HG02884 (cell line): Measurements from ENCODE around the gene PCK1.

Source experiments
- ATAC-seq: cut with Tn5 transposase; IDR thresholded peaks from one replicate; pipeline ENCODE4 v1.9.1; 2021; ENCODE audit warnings: mild to moderate bottlenecking, moderate library complexity; ENCODE audit not compliant: unreplicated experiment

The PCK1 gene

DNA sequence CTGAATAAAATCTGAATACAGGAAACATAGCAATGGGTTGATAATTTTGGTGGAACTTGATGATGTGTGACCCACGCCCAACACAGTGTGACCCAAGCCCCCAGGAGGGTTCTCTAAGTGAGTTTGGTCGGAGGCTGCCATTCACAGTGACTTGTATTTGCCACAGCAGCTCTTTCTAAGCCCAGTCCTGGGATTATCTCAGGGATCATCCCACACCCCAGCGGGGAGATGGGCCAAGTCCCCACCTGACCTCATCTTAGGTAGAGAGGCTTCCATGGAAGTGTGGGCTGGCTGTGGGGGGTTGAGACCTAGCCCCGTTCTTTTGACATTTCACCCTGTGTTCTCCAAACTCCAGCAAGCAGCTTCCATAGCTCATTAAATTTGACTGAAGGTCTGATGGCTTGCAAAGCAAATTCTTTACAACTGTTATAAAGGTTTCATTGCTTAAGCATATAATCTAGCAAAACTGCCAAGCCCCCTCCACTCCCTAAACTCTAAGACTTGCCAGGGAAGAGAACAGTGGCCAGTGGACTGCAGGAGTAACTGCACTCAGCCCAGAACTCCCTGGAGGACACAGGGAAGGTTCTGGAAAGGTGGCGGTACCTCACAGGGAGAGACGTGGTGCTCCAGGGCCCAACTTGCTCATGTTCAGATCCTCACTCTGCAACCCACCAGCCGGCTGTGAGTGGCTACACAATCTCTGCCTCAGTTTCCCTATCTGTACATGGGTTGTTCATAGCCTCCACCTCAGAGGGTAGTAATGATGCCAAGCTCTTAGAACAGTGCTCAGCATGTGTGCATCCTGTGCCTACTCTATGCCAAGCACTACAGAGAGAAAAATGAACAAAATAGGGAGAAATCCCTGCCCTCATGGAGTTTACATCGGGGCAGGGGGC, 1.0 kb upstream of the PCK1 start:
- ATAC-seq = no peak

DNA sequence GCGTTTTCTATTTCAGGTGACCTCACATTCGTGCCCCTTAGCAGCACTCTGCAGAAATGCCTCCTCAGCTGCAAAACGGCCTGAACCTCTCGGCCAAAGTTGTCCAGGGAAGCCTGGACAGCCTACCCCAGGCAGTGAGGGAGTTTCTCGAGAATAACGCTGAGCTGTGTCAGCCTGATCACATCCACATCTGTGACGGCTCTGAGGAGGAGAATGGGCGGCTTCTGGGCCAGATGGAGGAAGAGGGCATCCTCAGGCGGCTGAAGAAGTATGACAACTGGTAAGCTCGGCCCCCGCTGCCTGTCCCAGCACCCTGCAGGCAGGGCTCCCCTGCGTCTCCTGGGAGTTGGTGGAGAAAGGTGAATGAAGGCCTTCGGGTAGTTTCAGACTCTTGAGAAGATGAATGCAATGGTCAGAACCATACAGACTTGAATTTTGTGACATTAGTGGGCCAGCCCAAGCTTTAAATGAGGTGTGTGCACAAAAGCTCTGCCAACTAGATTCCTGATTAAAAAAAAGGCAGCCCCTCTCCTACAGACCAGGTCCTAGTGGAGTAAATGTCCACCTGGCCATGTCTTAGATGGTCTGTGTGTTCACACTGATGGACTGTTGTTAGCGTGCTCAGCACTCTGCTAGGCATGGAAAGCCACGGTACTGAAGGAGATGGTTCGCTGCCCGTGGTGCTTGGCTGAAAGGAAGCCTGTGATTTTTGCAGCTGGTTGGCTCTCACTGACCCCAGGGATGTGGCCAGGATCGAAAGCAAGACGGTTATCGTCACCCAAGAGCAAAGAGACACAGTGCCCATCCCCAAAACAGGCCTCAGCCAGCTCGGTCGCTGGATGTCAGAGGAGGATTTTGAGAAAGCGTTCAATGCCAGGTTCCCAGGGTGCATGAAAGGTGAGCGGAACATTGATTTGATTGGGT, 708 bp downstream of the PCK1 start:
- ATAC-seq = no peak

- no peak for ATAC-seq
Measured at GRCh38 chr20:57562541-57563465, 1.9 kb downstream of the PCK1 start.

DNA sequence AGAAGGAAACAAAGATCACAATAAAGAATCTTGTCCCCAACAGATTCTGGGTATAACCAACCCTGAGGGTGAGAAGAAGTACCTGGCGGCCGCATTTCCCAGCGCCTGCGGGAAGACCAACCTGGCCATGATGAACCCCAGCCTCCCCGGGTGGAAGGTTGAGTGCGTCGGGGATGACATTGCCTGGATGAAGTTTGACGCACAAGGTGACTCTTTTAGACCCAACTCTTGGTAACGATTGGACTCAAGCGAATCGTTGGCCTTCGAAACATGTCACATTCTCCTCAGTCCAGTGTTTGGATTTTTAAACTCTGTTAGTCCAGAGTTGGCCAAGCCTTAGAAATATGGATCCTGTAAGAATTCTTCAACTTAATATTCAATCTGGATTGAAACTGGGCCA, 2.6 kb downstream of the PCK1 start:
- no peak for ATAC-seq

DNA sequence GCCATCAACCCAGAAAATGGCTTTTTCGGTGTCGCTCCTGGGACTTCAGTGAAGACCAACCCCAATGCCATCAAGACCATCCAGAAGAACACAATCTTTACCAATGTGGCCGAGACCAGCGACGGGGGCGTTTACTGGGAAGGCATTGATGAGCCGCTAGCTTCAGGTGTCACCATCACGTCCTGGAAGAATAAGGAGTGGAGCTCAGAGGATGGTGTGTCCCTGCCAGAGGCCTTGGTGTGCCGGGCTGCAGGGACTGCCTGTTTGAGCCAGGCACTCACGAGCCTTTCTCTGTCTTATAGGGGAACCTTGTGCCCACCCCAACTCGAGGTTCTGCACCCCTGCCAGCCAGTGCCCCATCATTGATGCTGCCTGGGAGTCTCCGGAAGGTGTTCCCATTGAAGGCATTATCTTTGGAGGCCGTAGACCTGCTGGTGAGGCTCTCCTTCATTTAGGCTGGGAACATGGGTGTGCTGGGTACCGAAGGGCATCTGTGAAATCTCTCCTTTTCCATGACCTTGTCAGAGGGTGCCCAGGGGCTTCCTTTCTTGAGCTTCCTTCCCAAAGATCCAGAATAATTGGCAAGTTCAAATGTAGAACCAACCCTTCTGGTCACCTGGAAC, 3.4 kb downstream of the PCK1 start:
- no peak for ATAC-seq

DNA sequence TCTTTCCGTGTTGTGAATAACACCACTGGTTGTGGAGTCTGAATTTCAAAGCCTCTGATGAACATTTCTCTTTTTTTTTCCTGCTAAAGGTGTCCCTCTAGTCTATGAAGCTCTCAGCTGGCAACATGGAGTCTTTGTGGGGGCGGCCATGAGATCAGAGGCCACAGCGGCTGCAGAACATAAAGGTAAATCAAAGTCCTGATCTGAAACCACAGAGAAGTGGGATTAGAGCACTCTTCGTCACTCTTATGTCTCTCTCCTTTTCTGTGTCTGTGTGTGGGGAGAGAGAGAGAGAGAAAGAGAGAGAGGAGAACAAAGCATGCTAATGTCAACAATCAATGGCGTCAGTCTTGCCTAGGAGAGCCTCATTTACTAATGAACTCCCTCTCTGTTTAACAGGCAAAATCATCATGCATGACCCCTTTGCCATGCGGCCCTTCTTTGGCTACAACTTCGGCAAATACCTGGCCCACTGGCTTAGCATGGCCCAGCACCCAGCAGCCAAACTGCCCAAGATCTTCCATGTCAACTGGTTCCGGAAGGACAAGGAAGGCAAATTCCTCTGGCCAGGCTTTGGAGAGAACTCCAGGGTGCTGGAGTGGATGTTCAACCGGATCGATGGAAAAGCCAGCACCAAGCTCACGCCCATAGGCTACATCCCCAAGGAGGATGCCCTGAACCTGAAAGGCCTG, 4.2 kb downstream of the PCK1 start:
- ATAC-seq = no peak

DNA sequence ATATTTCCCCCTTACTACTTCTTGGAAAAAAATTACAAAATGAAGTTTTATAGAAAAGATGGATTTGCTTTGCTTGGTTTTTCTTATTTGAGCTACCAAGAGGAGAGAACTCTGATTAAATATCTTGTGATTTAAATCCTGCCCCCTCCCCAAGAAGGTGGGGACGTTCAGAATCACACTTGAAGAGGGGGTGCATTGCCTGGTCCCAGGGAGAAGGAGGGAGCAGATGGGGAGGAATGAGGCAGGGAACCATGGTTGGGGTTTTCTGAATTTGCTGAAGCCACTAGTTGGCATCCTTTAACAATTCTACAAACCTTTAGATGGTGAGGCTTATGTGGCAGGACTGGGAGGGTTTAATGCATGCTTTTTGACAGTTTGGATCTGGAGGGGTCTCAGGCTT, 5.5 kb downstream of the PCK1 start:
- no peak for ATAC-seq

DNA sequence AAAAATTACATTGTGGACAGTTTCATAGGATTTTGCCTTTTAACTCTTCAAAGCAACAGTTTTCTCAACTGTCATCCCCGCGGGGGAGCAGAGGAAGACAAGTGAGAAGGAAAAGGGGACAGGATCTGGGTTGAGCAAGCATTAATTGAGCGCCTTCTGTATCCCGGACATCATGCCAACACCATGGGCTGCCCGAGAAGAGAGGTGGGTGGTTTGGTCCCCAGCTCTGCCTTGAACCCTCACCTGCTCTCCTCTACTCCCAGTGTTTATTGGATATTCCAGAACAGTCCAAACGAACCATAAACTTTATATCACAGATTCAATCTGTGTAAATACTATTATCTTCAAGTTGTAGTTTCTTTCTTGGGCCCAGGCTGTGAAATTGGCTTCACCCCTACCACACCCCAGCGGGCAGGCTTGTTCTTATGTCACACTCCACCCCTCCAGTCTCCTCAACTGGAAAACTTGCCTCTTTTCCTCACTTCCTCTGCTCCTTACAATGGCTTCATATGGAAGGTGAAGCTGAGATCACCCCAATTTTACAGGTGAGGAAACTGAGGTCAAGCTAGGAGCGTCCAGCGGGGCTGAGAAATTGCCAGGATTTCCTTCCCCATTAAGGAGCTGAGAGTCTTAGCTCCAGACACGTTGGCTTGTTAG, 6.0 kb downstream of the PCK1 start:
- no peak for ATAC-seq

- no peak for ATAC-seq
Measured at GRCh38 chr20:57567471-57568079, 6.7 kb downstream of the PCK1 start.

DNA sequence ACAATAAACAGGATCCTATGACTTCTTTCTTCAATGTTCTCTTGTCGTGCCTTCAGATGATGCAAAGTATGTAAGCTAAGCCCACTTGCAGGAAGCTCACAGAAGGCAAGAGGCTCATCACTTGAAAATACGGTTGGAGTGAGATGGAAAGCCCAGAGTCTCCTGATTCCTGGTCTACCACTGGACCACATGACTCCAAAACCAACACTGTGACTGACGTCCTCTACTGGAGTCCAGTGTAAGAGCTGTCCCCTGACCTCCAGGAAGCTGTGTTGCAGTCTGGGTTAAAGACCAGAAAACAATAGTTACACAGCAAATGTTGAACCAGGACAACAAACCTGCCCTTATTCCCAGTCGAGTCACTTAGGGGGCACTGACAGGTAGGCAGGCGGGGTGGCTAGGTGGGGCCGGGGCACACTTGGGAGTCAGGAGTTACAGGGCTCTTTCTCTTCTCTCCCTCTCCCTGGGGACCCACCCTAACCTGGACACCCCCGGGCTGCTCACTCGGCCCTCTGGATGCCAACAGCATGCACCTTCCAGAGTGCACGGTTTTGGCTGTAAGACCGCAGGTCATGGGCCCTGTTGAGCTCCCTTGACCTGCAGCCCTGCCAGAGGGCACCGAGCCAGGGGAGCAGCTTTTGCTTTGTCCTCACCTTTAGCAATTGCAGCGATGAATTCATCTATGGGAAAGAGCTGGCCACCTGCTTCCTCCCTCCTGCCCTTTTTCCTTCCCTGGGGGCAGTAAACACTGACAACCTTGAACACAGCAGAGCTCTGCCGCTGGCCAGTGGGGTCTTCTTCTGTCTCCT, 7.4 kb downstream of the PCK1 start:
- ATAC-seq = no peak

- ATAC-seq = no peak
Measured at GRCh38 chr20:57568960-57569359, 8.1 kb downstream of the PCK1 start.

DNA sequence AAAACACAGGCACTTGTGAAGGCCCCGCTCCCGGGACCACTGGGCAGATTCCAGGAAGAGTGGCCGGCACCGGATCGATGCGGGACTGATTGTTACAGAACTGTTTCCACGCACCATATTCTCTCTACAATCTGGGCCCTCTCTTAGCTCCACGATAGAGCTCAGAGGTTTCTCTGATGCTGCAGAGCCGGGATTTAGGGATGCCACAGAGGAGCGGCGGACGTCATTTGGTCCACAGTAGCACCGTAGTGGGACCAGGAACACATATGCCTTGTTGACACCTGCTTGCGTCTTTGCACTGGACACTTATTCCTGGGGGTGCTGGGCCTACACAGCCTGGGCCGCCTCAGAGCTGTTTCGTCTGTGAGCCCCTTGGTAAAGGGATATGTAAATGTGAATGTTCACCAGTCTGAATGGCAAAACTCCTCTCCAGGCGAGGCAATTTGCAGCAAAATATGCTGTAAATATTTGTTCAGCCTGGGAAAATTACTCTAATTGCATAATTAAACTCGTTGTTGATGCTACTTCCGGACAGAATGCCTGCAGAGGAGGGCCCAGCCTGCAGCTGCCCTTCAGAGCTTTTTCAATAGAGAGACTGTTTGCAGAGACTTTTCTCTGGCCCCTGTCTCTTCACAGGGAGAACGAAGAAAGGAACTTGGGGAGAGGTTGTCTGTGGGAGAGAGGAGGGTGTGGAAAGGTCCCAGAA, 9.4 kb downstream of the PCK1 start:
- no peak for ATAC-seq

- ATAC-seq = no peak
Measured at GRCh38 chr20:57570920-57571319, 10.0 kb downstream of the PCK1 start.

DNA sequence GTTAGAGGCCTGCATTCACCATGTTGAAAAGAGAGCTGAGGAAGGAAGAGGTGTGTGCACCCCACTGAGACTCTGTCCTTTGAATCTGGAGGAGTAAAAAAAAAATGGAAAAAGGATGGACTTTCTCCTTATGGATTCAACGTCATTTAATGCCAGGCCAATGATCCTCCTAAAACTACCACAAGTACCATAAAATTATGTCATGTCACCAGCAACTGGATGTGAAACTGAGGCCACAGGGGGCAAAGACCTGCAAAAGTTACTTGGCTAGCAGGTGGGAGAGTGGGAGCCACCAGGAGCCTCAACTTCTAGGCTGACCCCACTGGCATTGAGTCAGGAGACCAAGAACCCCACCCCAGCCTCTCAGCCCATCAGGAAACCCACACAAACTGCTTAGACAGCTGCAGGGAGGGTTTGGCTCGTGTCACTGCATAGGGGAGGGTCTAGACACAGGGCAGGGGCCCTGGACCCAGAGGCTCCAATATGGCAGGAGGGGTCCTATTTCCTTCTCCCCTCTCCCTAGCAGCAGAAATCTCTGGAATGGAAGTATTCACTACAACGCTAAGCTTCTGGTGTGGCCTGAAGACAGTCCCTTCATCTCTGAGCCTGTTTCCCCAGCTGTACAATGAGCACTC, 11.0 kb downstream of the PCK1 start:
- no peak for ATAC-seq

- no peak for ATAC-seq
Measured at GRCh38 chr20:57573242-57573641, 12.3 kb downstream of the PCK1 start.

- no peak for ATAC-seq
Measured at GRCh38 chr20:57573894-57574293, 13.0 kb downstream of the PCK1 start.

GRCh38 chr20:57574954-57575353, 14.0 kb downstream of the PCK1 start:
- ATAC-seq = no peak
